Tongue (tissue), 2 donors: Measurements from ENCODE around the gene ZFY. TPM values are rescaled to one million over a fixed set of nuclear protein-coding genes. Genes with fewer than 3 reads are reported as not detected.

Source experiments
- DNase-seq: peaks from one replicate; pipeline ENCODE4 v3.0.0-alpha.2; 2015
- total RNA-seq: library from RNA; depleted of rRNA; stranded (reverse); fragments of >200 nt; gene quantifications from one replicate; pipeline ENCODE4 v1.2.3, GENCODE V29; 2014

ZFY gene
- not detected for total RNA-seq

DNA sequence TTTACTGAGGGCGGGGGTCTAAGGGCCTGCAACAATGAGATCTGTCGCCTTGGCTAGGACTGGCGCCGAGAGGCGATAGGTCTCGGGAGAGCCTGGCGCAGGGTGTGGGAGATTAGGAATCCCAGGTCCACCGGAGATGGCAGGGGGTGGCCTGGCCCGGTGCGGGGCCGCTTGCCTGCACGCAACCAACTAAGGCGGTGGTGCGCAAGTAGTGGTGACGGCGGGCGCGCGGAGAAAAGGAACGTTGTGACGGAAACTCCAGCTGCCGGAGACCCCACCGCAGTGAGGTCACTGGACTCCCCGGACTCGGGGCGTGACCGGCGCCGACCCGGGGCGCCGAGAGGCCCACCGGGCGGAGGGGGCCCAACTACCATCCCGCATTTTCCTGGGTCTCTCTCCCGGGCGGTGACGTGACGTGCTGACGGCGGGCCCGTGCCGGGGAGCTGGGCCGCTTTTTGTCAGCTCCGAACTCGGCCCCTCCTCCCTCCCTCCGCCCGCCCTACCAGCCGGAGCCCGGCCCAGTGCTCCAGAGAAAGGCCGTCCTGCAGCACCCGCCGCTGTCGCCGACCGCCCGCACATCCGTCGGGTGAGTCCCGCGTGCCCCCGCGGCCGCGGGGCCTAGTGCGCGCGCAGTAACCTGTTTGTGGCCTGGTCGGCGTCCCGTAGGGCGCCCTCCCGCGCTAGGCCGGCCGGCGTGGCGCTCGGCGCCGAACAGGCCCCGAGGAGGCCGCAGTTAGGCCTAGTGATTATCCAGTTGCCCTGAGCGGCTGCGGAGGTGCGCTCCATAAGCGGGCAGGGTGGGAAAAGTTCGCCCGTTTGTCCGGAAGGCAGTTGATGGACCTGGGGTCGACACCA, at the start of gene ZFY:
Gene ZFY, plus strand, starts transcription at position 521 of the 855 bp plus-strand sequence. CDS start 18,556 bp downstream, outside the sequence.
- peak; percentile 64 for DNase-seq

DNA sequence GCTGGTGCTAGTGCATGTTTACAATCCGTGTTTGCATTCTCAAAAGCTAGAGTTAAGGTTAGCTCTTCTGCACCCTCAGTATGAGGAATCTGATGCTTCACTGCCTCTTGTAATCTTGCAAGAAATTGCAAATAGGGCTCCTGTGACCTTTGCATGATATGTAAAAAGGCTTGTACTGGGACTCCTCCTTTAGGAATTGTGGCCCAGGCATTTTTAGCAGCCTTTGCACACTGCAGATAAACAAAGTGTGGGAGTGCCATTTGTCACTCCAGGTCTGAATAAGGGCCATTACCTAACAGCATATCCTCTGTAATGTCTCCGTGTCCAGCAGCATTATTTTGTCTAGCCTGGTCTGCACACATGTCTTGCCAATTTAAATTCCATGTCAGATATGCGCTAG, 49.3 kb upstream of the ZFY start:
- DNase-seq: no peak

DNA sequence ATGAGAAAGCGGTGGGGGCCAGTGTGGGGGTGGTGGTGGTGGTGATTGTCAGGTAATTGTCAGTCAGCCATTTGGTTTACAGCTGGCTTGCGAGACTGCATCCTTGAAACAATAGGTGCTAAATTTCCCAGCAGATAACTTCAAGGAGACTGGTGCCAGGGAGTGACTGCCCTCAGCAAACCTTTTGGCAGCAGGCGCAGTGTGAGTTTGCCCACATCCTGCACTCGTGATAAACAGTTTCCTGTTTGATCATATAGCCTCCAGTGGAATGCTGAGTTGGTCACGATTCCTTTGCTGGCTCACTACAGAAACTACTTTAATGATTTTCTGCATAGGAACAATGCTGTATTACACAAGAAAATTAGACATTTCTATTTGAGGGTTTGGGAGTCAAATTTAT, 47.8 kb upstream of the ZFY start:
- no peak for DNase-seq

DNA sequence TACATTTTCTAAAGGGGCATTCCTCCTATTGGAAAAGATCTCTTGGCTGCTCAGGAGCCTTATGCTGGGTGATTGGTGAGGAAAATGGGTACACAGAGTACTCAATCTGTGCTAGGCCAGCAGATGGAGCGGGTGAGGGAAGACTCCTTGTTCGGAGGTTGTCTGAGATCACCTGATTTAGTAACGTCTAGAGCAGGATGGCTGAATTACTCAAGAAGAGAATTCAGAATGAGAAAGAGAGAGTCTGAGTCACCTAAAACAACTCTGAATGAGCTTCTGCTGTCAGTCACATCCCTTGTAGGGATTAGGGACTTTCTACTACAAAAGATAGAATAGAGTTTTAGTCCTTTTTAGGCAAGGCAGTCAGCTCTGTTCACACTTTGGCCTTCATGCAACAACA, 47.2 kb upstream of the ZFY start:
- no peak for DNase-seq

DNA sequence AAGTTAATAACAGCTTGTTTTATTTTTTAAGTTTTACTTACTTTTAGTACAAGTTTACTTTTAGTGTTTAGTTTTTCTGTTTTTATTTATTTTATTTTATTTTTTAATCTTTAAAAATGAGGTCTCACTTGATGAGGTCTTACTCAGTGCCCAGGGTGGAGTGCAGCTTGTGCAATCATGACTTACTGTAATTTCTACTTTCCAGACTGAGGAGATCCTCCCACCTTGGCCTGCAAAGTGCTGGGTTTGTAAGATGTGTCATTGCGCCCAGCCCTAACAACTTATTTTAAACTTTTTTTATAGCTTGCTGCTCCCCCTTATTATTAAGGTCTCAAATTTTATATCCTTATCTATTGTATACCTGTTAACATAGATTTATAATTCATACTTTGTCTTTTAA, 41.7 kb upstream of the ZFY start:
- no peak for DNase-seq

DNA sequence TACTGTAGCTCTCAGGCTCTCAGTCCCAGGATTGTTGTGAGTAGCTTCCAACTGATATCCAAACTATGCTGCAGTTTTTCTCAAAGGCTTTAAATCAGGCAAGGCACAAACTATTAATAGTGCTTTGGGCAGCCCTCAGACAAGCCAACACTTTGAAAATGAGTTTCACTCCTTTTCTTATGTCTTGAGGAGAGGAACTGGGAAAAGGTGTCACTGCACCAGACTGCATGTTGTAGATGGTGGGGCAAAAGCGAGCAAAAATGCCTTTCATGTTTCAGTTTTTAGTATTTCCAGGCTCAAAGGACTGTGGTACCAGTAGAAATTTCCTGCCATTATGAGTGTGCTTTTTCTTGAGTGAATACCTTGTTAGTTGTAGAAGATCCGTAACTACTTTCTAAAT, 39.1 kb upstream of the ZFY start:
- DNase-seq: no peak

DNA sequence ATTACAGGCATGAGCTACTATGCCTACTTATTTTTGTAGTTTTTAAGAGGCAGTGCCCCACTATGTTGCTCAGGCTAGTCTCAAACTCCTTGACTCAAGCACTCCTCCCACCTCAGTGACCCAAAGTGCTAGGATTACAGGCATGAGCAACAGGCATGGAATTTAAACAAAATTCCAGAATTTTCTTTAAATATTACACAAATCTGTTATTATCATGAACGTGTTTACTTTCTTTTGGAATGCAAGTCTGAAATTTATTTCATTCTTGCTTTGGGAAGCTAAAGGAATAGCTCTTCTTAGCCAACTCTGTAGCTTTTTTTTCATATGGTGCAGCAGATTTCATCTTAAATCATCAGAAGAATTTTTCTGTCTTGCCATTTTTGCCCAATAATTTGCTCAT, 27.8 kb upstream of the ZFY start:
- DNase-seq: no peak

DNA sequence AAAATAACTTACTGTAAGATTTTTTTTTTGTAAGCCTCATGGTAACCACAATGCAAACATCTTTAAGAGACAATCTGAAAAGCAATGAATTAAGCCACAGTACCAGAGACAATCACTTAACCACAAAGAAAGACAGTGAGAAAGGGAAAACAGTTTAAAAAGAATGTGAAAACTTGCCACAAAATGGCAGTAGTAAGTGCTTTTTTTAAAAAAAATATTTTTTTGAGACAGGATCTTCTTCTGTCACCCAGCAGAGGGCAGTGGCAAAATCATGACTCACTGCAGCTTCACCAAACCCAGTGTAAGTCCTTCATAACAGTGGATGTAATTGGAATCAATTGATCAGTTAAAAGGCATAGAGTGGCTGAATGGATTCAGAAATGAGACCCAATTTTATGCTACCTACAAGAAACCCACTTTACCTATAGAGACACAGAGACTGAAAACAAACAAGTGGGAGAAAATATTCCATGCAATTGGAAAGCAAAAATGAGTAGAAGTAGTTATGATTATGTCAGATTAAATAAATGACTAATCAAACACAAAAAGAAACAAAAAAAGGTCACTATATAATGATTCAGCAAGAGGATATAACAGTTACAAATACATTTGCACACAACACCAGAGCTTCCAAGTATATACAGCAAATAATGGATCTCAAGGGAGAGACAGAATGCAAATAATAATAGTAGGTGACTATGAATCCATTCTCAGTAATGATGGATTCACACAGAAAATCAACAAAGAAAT, 21.9 kb upstream of the ZFY start:
- DNase-seq: peak; percentile 1

DNA sequence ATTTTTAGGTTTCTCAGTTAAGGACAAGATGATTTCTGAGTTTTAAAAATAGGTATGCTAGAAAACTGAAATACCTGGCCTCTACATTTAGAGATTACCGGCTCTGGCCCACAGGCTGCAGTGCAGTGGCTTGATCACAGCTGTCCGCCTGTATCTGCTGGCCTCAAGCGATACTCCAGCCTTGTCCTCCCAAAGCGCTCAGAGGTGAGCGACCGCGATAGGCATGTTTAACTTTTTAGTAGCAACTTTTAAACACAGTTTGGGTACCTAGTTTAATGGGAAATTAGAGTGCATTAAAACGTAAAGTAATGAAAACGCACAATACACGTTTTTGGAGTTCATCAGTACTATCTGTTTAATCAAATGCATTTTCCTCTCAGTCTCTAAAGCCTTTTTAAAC, 1.1 kb upstream of the ZFY start:
- peak; percentile 50 for DNase-seq

DNA sequence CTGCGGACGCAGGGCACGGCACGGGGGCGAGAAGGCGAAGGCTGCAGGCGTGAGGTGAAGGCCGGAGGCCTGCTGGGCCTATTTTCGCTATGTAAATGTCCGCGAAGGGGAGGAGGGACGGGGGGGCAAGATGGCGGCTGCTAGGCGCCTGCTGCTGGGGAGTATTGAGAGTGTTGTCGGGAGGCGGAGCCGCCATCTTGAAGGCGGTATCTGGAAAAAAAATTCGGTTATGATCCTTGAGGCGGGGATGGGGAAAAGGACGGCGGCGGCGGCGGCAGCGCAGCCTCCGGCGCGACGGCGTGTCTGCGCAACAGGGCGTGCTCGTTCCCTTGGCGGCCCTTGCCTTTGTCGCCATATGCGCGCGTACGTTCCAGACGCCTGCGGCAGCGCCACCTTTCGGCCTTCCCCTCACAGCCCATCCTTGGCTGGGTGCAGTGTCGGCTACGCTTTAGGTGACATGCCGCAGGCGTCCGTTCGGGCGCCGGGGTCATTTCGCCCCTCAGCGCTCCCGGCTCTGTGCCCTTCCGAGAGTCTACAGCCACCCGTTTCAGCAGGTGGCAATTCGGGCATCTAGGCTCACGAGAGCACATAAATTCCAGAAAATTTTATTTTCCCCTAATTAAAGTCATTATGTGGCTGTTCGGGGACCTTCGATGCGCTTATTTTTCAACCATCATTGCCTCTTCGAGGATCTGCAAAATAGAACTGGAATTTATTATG, 695 bp downstream of the ZFY start:
- DNase-seq: peak; percentile 94

DNA sequence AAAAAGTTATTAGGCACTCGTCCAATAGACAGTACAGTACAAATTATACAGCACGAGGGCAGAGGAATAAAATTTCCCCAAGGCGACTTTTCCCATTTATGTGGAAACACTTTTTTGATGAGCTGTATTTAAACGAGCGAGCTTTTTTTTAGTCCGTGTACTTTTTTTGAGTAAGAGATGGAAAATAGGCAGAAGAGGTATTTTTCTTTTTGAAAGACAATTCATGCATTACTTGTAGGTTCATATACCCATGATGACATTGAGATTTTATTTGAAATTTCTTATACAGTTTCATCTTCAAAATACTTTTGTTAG, 1.2 kb downstream of the ZFY start:
- DNase-seq: peak; percentile 32

DNA sequence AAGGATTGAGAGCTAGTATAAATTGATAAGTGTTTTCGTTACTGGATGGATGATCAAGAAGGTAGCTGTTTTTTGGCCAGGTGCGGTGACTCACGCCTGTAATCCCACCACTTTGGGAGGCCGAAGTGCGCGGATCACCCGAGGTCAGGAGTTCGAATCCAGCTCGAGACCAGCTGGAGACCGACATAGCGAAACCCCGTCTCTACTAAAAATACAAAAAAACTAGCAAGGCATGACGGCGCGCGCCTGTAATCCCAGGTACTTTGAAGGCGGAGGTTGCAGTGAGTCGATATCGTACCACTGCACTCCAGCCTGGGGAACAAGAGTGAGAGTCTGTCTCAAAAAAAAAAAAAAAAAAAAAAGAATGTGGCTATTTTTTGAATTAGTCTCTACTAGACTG, 2.0 kb downstream of the ZFY start:
- DNase-seq: no peak

DNA sequence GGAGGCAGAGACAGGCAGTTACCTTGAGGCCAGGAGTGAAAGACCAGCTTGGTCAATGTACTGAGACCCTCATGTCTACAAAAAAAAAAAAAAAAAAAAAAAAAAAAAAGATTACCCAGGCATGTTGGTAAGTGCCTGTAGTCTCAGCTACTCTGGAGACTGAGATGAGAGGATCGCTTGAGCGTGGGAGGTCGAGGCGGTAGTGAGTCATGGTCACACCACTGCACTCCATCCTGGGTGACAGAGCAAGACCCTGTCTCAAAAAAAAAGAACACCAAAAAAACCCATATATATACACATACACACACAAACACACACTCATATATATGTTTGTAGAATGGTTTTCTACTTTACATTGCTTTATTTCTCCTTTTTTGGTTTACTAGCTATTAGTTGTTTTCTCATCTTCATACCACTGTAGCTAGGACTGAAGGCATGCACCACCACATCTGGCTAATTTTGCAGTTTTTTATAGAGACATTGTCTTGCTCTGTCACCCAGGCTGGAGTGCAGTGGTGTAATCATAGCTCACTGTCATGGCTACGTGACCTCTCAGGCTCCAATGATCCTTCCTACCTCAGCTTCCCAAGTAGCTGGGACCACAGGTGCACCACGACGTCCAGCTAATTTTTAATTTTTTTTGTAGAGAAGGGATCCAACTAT, 14.5 kb downstream of the ZFY start:
- no peak for DNase-seq

DNA sequence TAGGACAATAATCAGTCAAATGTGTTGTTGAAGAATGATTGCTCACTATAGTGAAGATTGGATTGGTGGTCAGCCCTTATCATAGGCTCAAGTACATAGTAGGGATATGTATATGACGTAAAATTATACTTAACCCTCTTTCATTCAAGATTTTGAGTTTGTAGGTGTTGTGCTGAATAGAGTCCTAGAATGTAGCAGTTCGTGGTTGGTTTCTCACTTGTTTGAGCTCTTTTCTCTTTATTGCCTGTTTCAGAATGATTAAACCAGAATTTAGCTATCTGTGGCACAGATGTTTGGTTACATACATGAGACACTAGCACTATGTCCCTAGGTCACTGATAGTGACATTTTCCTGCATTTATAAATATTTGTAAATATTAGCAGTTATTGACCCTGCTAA, 15.5 kb downstream of the ZFY start:
- DNase-seq: no peak

DNA sequence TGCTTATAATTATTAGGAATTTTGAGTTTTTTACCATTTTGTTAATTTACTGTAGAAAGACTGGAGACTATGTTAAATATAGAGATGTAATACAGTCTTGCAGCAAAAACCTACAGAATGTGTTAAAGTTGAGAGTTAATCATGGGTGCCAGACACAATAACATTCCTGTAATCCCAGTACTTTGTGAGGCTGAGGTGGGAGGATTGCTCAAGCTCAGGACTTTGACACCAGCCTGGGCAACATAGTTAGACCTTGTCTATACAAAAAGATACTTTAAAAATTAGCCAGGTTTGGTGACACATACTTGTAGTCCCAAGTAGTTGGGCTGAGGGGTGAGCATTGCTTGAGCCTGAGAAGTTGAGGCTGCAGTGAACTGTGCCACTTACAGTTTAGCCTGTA, 17.7 kb downstream of the ZFY start:
- no peak for DNase-seq

DNA sequence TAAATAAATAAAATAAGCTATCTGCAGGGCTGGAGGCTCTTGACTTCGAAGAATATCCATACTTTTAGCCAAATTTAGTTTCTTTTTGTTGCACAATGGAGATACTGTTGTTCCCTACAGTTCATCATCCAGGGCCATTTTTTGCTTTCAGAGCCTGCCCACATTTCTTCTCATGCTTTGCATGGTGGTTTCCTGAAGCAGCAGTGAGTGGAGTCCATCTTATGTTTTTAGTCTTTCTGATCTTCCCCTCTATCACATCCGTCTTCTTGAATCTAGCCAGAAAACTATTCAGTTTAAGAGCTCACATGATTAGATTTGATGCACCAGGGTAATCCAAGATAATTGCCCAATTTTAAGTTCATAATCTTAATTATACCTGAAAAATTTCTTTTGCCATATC, 19.6 kb downstream of the ZFY start:
- DNase-seq: no peak

DNA sequence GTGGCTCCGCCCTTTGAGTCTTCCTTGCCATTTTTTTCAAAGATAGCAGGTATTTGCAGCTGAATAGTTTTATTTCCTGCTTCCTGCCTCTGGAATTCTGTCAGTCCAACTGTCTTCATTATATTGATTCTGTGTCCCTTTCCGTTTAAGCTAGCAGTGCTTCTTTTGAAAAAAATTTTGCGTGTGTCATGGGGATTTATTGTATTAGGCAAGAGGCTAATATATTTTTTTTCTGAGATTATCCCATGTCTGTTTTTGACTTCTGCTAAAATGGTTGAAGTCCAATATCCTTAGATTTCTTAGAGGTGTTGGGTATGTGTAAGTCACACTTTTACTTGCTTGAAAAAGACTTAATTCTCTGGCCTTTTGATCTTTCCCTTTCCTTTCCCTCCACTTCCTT, 20.4 kb downstream of the ZFY start:
- no peak for DNase-seq

DNA sequence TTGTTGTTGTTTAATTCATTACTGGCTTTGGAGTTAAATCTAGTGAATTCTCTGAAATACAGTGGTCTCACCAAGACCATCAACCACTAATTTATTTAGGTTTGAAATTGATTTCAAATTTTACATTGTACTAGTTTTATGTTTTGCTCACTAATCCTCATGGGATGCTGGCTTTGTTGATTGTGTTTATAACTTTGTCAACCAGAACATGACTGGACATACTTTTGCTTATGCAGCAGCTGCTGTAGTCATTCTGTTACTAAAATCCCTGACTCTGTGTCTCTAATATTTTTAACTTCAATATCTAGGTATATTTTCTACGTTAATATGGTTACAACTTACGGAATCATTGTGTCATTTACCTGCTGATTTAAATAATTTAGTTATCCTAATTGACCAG, 26.9 kb downstream of the ZFY start:
- DNase-seq: no peak

DNA sequence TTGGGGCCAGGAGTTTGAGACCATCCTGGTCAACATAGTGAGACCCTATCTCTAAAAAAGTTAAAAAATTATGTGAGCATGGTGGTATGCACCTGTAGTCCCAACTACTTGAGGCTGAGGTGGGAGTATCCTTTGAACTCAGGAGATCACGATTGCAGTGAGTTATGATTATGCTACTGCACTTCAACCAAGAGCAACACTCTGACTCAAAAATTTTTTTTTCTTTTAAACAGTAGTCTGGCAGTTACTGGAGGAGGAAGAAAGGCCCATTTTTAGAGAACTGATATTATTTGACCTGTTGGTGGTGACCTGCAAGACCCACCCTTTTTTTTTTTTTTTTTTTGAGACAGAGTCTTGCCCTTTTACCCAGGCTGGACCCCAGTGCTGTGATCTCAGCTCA, 29.6 kb downstream of the ZFY start:
- DNase-seq: no peak

DNA sequence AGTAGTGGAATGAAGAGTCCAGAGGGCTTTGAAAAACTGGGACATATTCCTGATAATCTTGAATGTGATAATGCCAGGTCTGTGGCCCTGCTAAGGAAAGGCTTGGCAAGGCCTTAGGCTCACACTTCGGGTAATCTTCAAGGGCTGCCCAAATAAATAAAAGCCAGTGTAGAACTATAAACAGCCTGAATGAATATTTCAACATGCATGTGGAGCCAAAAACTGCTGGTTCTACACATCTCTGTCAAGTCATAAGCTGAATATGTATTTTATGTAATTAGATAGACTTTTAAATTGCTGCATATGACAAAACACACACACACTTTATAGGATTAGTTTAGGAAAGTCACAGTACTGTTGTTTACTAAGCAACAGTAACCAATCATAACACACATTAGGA, 30.4 kb downstream of the ZFY start:
- no peak for DNase-seq

DNA sequence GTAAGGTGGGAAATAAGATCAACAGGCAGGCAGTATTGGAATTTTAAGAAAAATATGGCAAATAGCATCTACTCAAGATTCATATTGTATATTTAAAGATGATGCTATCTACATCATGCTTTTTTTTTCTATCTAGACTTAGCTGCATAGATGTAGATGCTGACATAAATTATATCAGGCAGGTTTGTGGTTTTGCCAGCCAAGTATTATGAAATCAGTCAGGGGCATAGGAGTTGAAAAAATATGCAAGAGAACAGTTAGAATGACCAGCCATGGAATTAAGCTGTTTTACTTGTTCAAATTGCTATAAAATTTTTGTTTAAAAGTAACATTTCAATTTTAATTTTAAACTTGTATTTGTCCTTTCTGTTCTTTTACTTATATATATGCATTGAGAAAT, 34.4 kb downstream of the ZFY start:
- no peak for DNase-seq

DNA sequence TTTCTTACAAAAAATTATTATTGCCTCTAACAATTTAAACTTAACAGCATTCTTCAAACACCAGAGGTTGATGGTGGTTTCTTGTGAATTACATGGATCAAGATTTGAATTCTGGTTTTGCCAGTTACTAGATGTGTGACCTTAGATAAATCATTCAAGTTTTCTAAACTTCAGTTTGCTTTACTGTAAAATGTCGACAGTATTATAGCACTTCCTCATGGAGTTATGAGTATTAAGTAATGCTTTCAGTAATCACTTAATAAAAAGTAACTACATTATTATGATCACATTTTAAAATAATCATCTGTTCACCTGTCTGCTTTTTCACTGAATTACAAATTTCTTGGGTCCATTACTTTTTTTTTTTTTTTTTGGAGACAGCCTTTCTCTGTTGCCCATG, 37.5 kb downstream of the ZFY start:
- DNase-seq: no peak
